Measurements from ENCODE around the gene TRIM41.
A peak's percentile ranks its signal among the peaks of the same experiment; 100 is the strongest.

Gene TRIM41

GRCh38 chr5:181184845-181185216, 38.2 kb upstream of the TRIM41 start:
- TF ChIP-seq CEBPB (IDR thresholded peaks at IDR 0.05) (no peak), YY1 (IDR thresholded peaks at IDR 0.05; ENCODE audit: low read depth) (no peak), ZBTB7A (IDR thresholded peaks at IDR 0.05; ENCODE audit: low read depth) (no peak)

GRCh38 chr5:181185560-181185959, 37.5 kb upstream of the TRIM41 start:
- TF ChIP-seq YY1 (IDR thresholded peaks at IDR 0.05; ENCODE audit: low read depth) = no peak
- TF ChIP-seq EGR1 (IDR thresholded peaks at IDR 0.05) = no peak
- no peak for TF ChIP-seq ZBTB7A (IDR thresholded peaks at IDR 0.05; ENCODE audit: low read depth)
- no peak for TF ChIP-seq CEBPB (IDR thresholded peaks at IDR 0.05)
- TF ChIP-seq EP300 (IDR thresholded peaks at IDR 0.05; ENCODE audit: borderline replicate concordance) = no peak
- TF ChIP-seq CREB1 (IDR thresholded peaks at IDR 0.05; ENCODE audit: low read depth) = no peak
- TF ChIP-seq TCF12 (IDR thresholded peaks at IDR 0.05; ENCODE audit: low read depth) = no peak
- TF ChIP-seq TAF1 (IDR thresholded peaks at IDR 0.05; ENCODE audit: low read depth) = no peak

DNA sequence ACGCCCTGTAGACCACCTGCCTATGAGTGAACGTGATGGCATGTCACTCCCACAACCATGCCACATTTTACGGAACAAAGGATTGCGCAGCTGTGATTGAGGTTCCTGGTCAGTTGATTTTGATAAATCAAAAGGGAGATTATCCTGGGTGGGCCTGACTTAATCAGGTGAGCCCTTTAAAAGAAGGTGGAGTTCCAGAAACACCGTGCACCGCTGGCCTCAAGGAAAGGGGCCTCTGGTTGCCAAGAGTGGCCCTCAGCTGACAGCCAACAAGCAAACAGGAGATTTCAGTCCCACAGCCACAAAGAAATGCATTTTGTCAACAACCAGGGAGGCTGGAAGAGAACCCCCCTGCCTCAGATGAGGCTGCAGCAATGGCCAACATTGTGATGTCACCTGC, 37.1 kb upstream of the TRIM41 start:
- TF ChIP-seq NFIC (IDR thresholded peaks at IDR 0.05) (no peak), YY1 (IDR thresholded peaks at IDR 0.05; ENCODE audit: low read depth) (no peak), USF1 (IDR thresholded peaks at IDR 0.05) (no peak), RAD21 (IDR thresholded peaks at IDR 0.05; ENCODE audit: low read depth) (no peak), EP300 (IDR thresholded peaks at IDR 0.05; ENCODE audit: borderline replicate concordance) (no peak), EGR1 (IDR thresholded peaks at IDR 0.05) (no peak), TAF1 (IDR thresholded peaks at IDR 0.05; ENCODE audit: low read depth) (no peak), CEBPB (IDR thresholded peaks at IDR 0.05) (no peak), CREB1 (IDR thresholded peaks at IDR 0.05; ENCODE audit: low read depth) (no peak), TCF12 (IDR thresholded peaks at IDR 0.05; ENCODE audit: low read depth) (no peak), FOXM1 (IDR thresholded peaks at IDR 0.05; ENCODE audit: borderline replicate concordance, low read depth) (no peak)
- TF ChIP-seq, protein P1, sequence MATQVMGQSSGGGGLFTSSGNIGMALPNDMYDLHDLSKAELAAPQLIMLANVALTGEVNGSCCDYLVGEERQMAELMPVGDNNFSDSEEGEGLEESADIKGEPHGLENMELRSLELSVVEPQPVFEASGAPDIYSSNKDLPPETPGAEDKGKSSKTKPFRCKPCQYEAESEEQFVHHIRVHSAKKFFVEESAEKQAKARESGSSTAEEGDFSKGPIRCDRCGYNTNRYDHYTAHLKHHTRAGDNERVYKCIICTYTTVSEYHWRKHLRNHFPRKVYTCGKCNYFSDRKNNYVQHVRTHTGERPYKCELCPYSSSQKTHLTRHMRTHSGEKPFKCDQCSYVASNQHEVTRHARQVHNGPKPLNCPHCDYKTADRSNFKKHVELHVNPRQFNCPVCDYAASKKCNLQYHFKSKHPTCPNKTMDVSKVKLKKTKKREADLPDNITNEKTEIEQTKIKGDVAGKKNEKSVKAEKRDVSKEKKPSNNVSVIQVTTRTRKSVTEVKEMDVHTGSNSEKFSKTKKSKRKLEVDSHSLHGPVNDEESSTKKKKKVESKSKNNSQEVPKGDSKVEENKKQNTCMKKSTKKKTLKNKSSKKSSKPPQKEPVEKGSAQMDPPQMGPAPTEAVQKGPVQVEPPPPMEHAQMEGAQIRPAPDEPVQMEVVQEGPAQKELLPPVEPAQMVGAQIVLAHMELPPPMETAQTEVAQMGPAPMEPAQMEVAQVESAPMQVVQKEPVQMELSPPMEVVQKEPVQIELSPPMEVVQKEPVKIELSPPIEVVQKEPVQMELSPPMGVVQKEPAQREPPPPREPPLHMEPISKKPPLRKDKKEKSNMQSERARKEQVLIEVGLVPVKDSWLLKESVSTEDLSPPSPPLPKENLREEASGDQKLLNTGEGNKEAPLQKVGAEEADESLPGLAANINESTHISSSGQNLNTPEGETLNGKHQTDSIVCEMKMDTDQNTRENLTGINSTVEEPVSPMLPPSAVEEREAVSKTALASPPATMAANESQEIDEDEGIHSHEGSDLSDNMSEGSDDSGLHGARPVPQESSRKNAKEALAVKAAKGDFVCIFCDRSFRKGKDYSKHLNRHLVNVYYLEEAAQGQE (IDR thresholded peaks at IDR 0.05; ENCODE audit: low read depth) = no peak

GRCh38 chr5:181186986-181187499, 36.0 kb upstream of the TRIM41 start:
- TF ChIP-seq FOXM1 (IDR thresholded peaks at IDR 0.05; ENCODE audit: borderline replicate concordance, low read depth) (no peak), EGR1 (IDR thresholded peaks at IDR 0.05) (no peak), EP300 (IDR thresholded peaks at IDR 0.05; ENCODE audit: borderline replicate concordance) (no peak), TCF12 (IDR thresholded peaks at IDR 0.05; ENCODE audit: low read depth) (no peak), TEAD4 (IDR thresholded peaks at IDR 0.05) (no peak), NFIC (IDR thresholded peaks at IDR 0.05) (no peak), CEBPB (IDR thresholded peaks at IDR 0.05) (no peak), MAX (IDR thresholded peaks at IDR 0.05) (no peak), TAF1 (IDR thresholded peaks at IDR 0.05; ENCODE audit: low read depth) (no peak), CREB1 (IDR thresholded peaks at IDR 0.05; ENCODE audit: low read depth) (no peak), ZBTB7A (IDR thresholded peaks at IDR 0.05; ENCODE audit: low read depth) (no peak), USF1 (IDR thresholded peaks at IDR 0.05) (no peak)
- TF ChIP-seq, protein P1 (IDR thresholded peaks at IDR 0.05; ENCODE audit: low read depth) = no peak

DNA sequence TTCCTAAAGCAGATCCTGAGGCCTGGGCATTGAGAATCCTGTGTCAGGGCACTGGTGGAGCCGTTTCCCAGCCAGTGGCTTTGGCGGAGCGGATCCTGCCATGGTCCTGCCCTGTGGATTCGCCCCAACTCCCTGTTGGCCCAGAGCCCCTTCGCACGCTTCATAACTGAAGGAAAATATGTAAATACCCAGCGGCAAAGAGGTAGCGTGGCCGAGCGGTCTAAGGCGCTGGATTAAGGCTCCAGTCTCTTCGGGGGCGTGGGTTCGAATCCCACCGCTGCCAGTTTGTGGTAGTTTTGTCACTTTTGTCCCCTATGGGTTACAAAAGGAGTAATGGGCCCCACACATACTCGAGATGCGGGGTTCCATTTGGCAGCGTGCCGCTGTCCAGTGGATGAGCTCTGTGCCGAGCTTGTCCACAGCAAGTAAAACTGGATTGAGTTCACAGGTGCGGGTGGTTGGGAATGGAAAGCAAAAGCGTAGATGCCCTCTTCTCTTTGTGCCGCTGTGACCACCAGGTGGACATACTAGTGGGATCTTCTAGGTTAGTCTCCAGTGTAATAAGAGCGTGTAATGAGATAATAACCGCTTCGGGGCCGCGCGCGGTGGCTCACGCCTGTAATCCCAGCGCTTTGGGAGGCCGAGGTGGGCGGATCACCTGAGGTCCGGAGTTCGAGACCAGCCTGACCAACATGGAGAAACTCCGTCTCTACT, 35.4 kb upstream of the TRIM41 start:
- TF ChIP-seq MAX (IDR thresholded peaks at IDR 0.05) = peak; percentile 51; the same call in 1 of the 2 replicates
- TF ChIP-seq, protein P1 (IDR thresholded peaks at IDR 0.05; ENCODE audit: low read depth) = no peak; the same call in 1 of the 2 replicates
- 0 out of 2 replicates have a peak, but pooled peaks have one; percentile 19 for TF ChIP-seq YY1 (IDR thresholded peaks at IDR 0.05; ENCODE audit: low read depth)
- TF ChIP-seq CREB1 (IDR thresholded peaks at IDR 0.05; ENCODE audit: low read depth) = no peak
- TF ChIP-seq EGR1 (IDR thresholded peaks at IDR 0.05) = no peak
- no peak; the same call in 1 of the 2 replicates for TF ChIP-seq USF1 (IDR thresholded peaks at IDR 0.05)
- TF ChIP-seq FOXM1 (IDR thresholded peaks at IDR 0.05; ENCODE audit: borderline replicate concordance, low read depth) = no peak
- TF ChIP-seq TAF1 (IDR thresholded peaks at IDR 0.05; ENCODE audit: low read depth) = 0 out of 2 replicates have a peak, but pooled peaks have one; percentile 25
- no peak; the same call in 1 of the 2 replicates for TF ChIP-seq EP300 (IDR thresholded peaks at IDR 0.05; ENCODE audit: borderline replicate concordance)
- peak; percentile 93 for TF ChIP-seq TEAD4 (IDR thresholded peaks at IDR 0.05)
- TF ChIP-seq NFIC (IDR thresholded peaks at IDR 0.05) = peak; percentile 83
- no peak; the same call in 1 of the 2 replicates for TF ChIP-seq CEBPB (IDR thresholded peaks at IDR 0.05)
- no peak for TF ChIP-seq TCF12 (IDR thresholded peaks at IDR 0.05; ENCODE audit: low read depth)
- TF ChIP-seq RAD21 (IDR thresholded peaks at IDR 0.05; ENCODE audit: low read depth) = peak; percentile 4; the same call in 1 of the 2 replicates
- TF ChIP-seq ZBTB7A (IDR thresholded peaks at IDR 0.05; ENCODE audit: low read depth) = 0 out of 2 replicates have a peak, but pooled peaks have one; percentile 26

All from Ishikawa (cell line).